GM18502 (cell line): Measurements from ENCODE around the gene ARL6.

Experiments
- ATAC-seq: cut with Tn5 transposase; IDR thresholded peaks from one replicate; pipeline ENCODE4 v1.9.1; 2021; ENCODE audit warnings: mild to moderate bottlenecking; ENCODE audit not compliant: unreplicated experiment, poor library complexity

Gene ARL6, protein sequence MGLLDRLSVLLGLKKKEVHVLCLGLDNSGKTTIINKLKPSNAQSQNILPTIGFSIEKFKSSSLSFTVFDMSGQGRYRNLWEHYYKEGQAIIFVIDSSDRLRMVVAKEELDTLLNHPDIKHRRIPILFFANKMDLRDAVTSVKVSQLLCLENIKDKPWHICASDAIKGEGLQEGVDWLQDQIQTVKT

GRCh38 chr3:97764407-97765238 is at the start of gene ARL6:
TSS of gene ARL6 (plus strand) at chr3:97764758. CDS start at chr3:97768108, 3,350 bp downstream.
- peak; percentile 96 for ATAC-seq

DNA sequence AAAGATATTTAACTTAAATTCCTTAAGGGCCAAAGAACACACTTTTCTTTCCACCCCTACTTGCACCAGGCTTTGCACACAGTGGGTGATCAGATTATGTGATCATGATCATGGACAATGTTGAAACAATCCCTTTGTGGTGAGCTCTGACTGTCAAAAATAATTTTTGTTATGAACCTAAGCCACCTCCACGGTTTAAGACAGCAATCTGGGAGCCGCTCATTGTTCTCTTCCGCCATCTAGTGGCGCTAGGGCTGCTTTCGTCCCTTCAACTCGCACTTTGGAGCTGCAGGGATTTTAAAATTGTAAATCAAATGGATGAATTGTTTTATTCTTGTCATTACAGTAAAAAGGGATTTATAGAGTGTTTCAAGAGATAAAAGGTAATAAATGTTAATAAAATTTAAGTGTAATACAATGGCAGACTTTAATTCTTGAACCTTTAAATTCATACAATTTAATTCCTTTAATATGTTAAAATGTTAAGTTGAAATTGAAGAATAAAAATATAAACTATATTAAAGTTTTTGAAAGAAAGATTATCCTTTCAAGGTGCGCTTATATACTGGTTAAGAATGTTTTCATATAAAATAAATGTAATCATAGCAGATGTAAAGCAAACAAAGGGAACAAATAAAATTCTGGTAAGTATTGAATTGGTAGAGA is 45.3 kb upstream of the ARL6 start:
- ATAC-seq: peak; percentile 92

DNA sequence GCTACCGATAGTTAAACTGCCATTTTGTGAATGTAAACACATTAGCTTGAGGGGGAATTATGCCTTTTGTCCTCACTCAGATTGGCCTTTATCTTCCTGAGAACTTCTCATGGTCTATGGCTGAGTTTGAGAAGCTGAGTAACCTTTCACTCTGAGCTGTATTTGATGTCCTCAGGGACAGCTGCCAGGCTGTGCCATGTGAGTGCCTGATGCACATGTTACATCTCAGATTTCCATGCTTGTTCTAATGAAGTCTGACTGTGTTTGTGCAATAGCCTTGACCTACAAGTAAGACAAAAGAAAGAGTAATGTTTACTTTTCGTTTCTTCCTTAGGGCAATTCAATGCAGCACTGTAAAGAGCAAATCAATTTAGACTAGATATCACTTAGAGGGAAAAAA is 44.1 kb upstream of the ARL6 start:
- ATAC-seq: no peak

DNA sequence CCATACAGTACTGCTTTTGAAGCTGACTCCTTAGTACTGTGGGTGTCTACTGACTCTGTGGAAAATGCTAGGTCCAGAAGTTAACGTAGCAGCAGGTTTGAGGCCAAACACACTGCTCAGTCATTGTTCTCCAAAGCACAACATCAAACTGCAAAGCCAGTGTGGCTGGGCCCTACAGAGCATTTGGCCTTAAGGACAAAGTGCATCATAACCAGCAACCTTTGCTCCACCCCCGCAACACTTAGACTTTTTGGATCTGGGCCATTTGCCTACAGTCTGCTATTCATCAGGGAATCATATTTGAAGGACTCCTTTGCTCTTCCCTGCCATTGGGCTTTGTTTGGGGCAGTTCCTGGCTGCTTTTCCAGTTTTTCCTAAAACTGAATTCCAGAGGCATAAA is 43.1 kb upstream of the ARL6 start:
- no peak for ATAC-seq

- no peak for ATAC-seq
Measured at GRCh38 chr3:97736928-97737327, 27.6 kb upstream of the ARL6 start.

GRCh38 chr3:97738761-97739160 is 25.8 kb upstream of the ARL6 start:
- ATAC-seq: no peak

DNA sequence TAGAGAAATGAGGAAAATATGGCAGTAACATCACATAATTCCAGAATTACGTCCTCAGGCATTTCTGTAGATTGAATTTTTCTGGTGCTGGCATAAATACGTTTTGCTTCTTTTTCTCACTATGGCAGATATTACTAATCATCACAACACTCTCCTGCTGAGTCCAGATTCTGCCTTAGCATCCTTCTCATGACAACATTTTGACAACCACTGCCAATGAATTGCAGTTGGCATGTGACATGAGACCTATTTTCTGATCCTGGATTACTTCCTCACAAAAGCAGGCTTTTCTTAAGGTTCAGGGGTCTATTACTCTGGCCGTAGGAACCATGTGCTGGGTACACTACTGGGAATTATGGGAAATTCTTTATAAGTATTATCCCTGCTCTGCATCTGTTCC is 22.5 kb upstream of the ARL6 start:
- no peak for ATAC-seq

- no peak for ATAC-seq
Measured at GRCh38 chr3:97744289-97744688, 20.3 kb upstream of the ARL6 start.

GRCh38 chr3:97763586-97764406 is 762 bp upstream of the ARL6 start:
- ATAC-seq: peak; percentile 9

GRCh38 chr3:97765336-97765735 is 778 bp downstream of the ARL6 start:
- ATAC-seq: no peak

- no peak for ATAC-seq
Measured at GRCh38 chr3:97772926-97773325, 8.4 kb downstream of the ARL6 start.

- ATAC-seq: no peak
Measured at GRCh38 chr3:97778152-97778551, 13.6 kb downstream of the ARL6 start.

DNA sequence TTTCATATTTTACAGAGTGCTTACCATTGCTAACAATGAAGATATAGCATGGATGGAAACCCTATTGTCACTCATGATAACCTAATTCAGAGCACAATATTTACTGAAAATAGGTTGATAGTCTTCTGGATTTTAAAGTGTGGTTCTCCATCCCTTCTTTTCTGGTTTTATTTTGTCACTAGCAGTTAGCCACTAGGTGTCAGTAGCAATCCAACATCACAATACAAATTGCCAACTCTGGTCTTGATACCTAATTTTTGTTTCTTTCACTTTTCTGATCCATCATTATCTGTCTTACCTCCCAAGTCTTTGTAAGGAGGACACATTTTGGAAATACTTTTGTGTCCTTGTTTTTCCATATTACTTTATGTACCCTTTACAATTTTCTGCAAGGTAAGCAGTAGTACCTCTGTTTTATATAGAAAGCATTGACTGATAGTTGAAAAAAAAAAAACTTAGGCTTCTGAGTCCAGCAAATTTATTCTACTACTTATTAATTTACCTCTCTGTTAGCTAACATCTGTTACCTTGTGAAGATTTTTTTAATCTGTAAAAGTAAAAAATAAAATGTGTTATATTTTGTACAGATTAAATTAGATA is 29.0 kb downstream of the ARL6 start:
- peak; percentile 81 for ATAC-seq

GRCh38 chr3:97795951-97796350 is 31.4 kb downstream of the ARL6 start:
- ATAC-seq: no peak

- ATAC-seq: no peak
Measured at GRCh38 chr3:97804471-97804870, 39.9 kb downstream of the ARL6 start.

DNA sequence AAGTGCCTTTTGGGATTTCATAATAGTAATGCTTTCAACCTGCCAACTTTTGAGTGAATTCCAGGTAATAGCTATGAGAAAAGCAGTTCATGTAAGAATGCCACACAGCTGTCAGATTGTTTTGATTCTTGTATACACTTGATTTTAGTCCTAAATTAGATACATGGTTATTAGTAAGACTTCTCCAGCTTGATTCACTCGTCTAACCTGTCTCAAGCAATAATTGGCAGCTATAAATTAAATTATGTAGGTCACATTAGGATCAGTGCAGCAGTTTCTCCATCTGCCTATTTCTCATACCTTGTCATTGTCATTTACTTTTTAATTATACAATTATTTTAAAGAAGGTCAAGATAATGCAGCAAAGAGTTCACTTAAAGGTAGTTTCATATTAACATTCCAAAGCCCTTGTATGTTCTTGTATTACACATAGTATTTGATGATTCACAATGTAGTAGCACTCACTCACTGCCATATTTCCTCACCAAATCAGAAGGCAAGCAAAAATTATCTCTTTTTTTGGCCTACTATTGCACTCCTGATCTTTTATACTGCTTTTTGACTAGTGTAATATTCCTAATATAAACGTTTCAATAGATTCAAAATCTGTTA is 46.3 kb downstream of the ARL6 start:
- ATAC-seq: no peak

DNA sequence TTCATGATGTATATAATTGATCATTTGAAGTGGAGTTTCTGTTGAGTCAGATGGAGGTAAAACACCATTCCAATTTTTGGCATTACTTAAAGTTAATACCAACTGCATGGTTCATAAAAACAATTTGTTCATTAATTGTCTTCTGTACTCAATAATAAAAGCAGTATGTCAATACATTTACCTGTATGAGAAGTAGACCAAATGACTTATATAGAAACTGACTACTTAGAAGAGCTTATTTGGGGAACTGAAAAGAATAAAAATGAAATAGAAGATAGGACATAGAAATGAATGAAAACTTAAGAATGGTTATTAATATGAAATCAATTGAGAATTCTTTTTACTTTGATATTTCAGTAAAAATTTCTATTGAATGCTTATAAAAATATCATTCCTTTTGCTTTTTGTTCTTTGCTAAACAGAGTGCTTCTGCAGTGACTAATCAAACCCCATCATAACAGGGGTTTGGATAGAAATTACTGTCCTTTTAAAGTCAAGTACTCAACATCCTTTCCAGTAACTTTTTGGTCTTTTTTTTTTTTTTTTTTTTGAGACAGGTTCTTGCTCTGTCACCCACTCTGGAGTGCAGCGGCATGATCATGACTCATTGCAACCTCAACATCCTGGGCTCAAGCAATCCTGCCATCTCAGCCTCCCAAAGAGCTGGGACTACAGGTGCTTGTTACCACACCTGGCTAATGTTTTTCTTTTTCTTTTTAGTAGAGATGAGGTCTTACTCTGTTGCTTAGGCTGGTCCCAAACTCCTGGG is 50.8 kb downstream of the ARL6 start:
- peak; percentile 66 for ATAC-seq

DNA sequence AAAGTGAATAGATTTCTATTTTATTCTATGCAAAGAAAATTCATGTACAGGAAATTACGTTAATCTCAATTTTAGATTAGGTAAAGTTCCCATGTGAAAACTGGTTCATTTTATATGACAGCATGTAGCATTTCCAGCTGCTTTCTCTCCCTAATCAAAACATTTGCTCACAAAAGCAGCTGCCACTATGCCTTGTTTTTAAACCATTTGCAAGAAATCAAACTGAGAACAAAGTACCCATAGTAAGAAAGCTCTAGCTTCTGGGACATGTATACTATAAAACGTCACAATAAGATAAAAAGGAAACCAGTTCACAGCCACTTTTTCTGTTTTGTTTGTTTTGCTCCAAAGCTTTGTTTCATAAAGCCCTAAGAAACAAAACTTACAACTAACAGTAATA is 52.3 kb downstream of the ARL6 start:
- ATAC-seq: no peak

DNA sequence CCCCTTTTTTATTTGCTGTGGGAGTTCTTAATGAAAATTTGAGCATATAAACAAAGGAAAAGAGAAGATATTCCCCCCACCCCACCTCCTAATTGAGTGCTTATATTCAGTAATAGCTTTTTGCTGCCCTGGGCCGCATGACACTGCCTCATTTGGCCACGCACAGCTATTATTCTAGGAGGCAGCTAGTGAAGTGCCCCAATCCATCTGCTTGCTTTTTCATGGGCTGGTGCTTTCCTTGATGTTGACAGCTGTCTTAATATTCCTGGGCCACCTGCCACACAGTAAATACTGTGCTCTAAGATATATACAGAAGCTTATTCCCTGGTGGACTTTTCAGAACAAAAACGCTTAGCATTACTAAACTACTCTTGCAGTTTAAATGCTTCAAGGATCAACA is 53.4 kb downstream of the ARL6 start:
- ATAC-seq: no peak
